NCI-H226 (cell line): ENCODE results near the gene COTL1.
"Not testable (repeated sequence)": the region's sequence is repeated elsewhere in the genome, so short reads cannot be mapped to it uniquely, and the experiment has no call there.

Source experiments
- DNase-seq: peaks from one replicate; pipeline ENCODE4 v3.0.0-alpha.2; 2015

The COTL1 gene

GRCh38 chr16:84526794-84527531 lies 90.9 kb downstream of the COTL1 start:
- DNase-seq: no peak

DNA sequence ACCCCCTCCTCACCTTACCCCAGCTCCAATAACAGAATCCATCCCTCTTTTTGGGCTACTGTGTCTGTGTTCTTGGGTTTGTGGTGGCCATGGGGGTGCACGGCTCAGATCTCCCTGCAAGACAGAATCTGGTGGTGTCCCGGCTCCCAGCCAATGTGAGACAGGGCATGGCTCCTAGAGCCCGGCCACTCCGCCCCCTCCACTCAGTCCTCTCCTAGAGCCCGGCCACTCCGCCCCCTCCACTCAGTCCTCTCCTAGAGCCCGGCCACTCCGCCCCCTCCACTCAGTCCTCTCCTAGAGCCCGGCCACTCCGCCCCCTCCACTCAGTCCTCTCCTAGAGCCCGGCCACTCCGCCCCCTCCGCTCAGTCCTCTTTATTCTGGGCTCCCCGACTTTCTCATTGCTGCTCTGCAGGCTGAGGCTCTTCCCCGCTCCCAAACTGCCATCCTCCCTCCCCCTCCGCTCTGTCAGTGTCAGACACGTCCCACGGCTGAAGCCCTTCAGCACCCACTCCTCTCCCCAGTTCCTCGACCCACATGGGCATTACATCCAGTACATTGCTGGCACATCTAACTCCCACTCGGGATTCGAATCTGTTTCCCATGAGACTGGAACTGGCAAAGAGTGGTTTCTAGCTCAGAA lies 92.8 kb downstream of the COTL1 start:
- DNase-seq: not testable (repeated sequence)

DNA sequence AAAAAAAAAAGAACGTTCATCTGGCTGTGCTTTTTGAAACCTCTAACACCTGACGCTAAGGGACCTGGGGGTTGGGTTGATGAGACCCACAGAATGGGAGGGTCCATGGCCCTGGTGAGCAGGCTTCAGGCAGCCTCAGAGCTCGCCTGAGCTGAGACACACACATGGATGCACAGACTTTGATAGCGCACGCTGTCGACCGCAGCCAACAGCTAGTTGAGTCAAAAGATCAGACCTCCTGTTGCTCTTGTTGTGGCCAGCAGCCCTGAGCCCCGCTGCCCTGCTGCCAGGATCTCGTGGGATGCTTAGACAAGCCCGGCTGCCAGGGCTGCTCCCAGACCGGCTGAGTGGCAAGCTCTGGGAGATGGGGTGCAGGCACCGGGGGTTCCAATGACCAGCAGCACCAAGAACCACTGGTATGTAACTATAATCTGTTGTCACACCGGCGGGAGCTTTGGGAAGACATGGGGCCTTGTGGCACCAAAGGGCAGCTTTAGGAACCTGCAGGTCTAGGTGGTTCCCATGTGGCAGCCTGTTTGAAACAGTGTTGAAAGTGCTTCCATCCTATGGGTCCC lies 93.4 kb downstream of the COTL1 start:
- no peak for DNase-seq

DNA sequence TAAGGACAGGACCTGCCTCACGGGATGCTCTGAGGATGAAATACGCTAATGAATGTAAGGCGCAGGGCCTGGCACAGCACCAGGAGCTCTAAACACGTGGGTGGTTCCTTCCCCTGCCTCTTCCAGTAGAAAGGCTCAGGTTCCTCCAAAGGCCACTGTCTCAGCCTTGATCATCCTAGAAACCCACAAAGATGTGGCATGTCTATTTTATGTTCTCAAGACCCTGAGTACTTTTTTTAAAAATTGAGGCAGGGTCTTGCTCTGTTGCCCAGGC lies 96.4 kb downstream of the COTL1 start:
- no peak for DNase-seq

GRCh38 chr16:84520725-84521496 lies 97.0 kb downstream of the COTL1 start:
- peak; percentile 33 for DNase-seq

DNA sequence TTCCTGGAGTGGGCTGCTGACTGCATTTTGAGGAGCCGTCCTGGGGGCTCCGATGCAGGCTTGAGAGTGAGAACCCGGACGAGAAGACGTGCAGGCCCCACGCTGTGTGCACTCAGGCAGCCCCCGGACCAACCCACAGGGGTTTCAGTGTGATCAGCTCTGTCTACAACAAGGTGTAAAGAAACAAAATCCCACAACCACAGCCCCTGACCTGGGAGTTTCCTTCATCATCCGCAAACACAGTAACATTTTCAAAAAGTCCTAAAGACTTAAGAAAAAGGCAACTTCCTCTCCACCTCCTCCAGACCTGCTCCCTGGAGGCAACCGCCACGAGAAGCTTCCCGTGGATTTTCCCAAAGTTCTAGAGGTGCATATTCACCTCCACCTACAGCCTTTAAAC lies 98.0 kb downstream of the COTL1 start:
- DNase-seq: no peak

DNA sequence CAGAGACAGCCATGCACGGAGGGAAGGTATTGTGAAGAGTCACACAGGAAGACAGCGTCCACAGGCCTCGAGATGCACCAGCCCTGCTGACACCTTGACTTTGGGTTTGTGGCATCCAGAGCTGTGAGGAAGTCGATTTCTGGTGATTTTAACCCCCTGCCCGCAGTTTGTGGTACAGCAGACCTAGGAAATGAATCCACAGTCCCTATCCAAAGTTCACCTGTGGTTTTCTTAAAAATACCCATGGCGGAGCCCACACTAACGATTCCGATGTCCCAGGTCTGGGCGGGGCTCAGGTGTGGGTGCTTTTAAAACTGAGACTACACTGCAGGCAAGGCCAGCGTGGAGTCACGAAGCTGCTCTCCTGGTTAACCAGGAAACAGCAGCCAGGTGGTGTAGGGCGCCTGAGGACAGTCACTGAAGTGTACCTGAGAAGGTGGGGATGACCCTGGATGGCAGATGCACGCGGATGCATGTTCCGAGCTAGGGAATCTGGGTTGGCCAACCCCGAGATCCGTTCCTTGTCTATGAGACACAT lies 99.0 kb downstream of the COTL1 start:
- DNase-seq: no peak

- peak; percentile 32 for DNase-seq
Measured at GRCh38 chr16:84518220-84518619, 99.7 kb downstream of the COTL1 start.

DNA sequence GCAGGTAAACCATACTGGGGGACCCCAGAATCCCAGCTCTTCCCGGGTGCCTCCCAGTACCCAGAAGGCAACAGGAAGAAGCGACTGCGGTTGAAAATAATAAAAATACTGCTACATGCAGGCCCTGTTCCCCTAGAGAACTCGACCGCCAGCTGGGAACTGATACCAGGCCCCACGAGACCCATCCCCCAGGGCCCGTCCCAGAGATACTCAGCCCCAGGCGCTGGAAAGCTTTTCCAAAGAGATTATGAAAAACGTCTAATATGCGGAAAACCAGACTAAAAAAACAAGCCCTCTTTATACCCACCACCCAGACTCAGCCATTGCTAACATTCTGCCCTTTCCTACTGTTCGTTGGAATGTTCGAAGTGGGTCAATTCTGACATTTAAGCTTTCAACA lies 100.5 kb downstream of the COTL1 start:
- no peak for DNase-seq
